Measurements from ENCODE around the gene ERBB4. TPM values are rescaled to one million over a fixed set of nuclear protein-coding genes. Genes with fewer than 3 reads are reported as not detected.

ERBB4 gene
- total and polyA plus RNA-seq, 9 donors = 5.0 to 12.7 (median 7.7) TPM

DNA sequence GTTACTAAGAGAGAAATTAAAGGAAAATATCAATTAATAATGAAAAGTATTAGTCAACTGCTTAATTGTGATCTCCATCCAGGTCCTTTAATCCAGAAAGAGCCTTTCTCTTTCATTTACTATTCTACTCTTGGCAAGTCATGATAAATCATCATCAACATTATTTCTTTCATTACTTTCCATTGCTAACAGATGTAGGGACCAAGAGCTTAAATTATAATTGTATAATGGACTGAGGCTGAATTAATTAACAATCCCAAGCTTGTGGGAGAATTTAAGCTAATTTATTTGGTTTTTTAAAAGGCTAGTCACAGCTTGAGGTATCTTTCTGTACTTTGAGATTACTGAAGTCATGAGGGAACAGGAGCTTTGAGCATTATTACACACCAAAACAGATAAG is 223.9 kb downstream of the ERBB4 start:
- H3K4me1 ChIP-seq (ENCODE audit: control insufficient read depth, insufficient read depth, low read length) = no peaks in the 10 kb centered on the region
- H3K9me3 ChIP-seq (replicated peaks; ENCODE audit: control insufficient read depth, low read depth, low read length) = no peaks in the 10 kb centered on the region
- no peak for DNase-seq
- H3K27ac ChIP-seq (ENCODE audit: low read length) = no peak overlapping the region
- H3K36me3 ChIP-seq (ENCODE audit: control insufficient read depth, insufficient read depth, low read length) = no peaks in the 10 kb centered on the region
- H3K27me3 ChIP-seq (ENCODE audit: control insufficient read depth, insufficient read depth, low read length) = no peaks in the 10 kb centered on the region
- no peak overlapping the region for H3K4me3 ChIP-seq (ENCODE audit: low read length)

DNA sequence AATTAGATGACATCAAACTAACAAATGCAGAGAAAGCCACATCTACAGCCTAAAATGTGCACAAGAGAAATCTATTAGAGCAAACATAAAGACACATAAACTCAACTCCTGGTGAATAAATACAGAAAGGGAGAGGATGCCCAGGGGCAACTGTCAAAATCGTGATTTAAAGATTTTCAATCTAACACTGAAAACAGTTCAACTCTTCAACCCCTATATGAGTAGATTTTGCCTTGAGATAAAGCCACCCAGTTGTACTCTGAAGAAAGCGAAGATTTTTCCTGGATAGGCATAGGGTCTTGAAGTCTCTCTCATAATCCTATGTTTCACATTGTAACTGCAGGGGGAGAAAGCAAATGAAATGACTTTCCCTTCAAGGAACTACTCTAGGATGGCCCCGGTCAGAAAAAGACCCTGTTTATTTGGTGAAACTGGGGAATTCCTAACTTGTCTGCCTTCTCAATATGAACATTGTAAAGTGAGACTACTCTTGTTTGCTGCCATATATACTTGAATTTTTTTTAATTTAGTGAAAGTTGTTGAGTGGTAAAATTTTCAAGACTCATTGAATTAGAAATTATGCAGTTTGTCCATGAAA is 226.7 kb downstream of the ERBB4 start:
- WGBS (ENCODE audit: insufficient coverage) = no CpG with 5 or more reads among the region's 3 CpGs
- H3K9me3 ChIP-seq (replicated peaks; ENCODE audit: control insufficient read depth, low read depth, low read length) = no peaks in the 10 kb centered on the region
- DNase-seq = no peak
- H3K4me1 ChIP-seq (ENCODE audit: control insufficient read depth, insufficient read depth, low read length) = no peaks in the 10 kb centered on the region
- H3K4me3 ChIP-seq (ENCODE audit: low read length) = no peak overlapping the region
- H3K27me3 ChIP-seq (ENCODE audit: control insufficient read depth, insufficient read depth, low read length) = no peaks in the 10 kb centered on the region
- H3K27ac ChIP-seq (ENCODE audit: low read length) = no peak overlapping the region
- no peaks in the 10 kb centered on the region for H3K36me3 ChIP-seq (ENCODE audit: control insufficient read depth, insufficient read depth, low read length)

DNA sequence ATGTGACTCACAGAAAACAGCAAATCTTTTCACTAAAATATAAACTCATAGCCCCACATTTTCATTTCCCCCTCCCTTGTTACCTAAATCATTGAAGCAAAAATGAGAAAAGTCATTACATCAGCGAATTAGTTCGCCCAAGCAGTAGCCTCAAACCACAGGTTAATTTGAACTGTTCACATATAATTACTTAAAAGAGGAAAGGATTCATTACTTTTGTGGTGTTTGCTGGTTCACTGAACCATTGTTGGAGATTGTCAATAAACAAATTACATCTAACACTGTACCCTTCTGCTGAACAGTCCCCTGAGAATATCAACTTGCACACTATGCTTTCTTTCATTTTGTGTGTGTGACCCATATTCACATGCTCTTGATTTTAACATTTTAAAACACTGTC is 238.7 kb downstream of the ERBB4 start:
- Histone ChIP-seq H3K4me3 (ENCODE audit: low read length) (no peak overlapping the region), H3K9me3 (replicated peaks; ENCODE audit: control insufficient read depth, low read depth, low read length) (no peaks in the 10 kb centered on the region), H3K27ac (ENCODE audit: low read length) (no peak overlapping the region), H3K27me3 (ENCODE audit: control insufficient read depth, insufficient read depth, low read length) (no peaks in the 10 kb centered on the region), H3K36me3 (ENCODE audit: control insufficient read depth, insufficient read depth, low read length) (no peaks in the 10 kb centered on the region), H3K4me1 (ENCODE audit: control insufficient read depth, insufficient read depth, low read length) (no peaks in the 10 kb centered on the region)
- no peak for DNase-seq
- WGBS (ENCODE audit: insufficient coverage) = no CpG with 5 or more reads among the region's 2 CpGs

DNA sequence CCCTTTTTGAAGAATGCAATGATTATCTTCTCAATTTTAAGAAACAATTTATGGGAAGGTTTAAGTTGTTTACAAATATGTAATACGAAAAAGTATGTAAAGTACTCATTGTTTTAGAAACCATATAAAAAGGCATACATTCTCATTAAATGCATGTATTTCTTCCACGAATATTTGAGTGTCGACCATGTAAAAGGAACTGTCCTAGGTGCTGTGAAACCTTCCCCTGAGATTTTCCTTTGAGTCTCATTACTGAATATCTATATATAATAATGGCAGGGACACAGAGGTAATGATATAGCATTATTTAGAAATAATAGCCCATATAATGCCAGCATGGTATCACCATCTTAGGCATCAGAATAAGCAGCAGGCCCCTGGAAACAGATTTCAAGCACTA is 239.3 kb downstream of the ERBB4 start:
- H3K36me3 ChIP-seq (ENCODE audit: control insufficient read depth, insufficient read depth, low read length) = no peaks in the 10 kb centered on the region
- H3K4me3 ChIP-seq (ENCODE audit: low read length) = no peak overlapping the region
- no peaks in the 10 kb centered on the region for H3K9me3 ChIP-seq (replicated peaks; ENCODE audit: control insufficient read depth, low read depth, low read length)
- no peak overlapping the region for H3K27ac ChIP-seq (ENCODE audit: low read length)
- no peaks in the 10 kb centered on the region for H3K27me3 ChIP-seq (ENCODE audit: control insufficient read depth, insufficient read depth, low read length)
- no CpG with 5 or more reads among the region's 3 CpGs for WGBS (ENCODE audit: insufficient coverage)
- H3K4me1 ChIP-seq (ENCODE audit: control insufficient read depth, insufficient read depth, low read length) = no peaks in the 10 kb centered on the region
- DNase-seq = no peak

DNA sequence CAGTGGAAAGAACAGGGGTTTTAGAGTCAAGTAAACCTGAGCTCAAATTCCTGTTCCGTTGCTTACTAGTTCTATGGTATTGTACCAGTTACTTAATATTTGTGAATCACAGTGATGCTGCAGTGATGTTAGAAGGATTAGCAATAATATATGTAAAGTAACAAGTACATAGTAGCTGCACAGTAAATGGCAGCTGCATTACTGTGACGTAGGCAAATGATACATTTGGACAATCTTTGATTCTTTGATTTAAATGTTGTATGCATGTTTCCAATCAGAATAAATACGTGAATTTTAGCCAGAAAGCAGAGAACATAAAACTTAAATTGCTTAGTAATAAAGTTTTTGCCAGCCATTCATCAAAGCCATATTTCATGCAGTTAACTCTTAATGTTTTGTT is 243.0 kb downstream of the ERBB4 start:
- no peak for DNase-seq
- Histone ChIP-seq H3K27me3 (ENCODE audit: control insufficient read depth, insufficient read depth, low read length) (no peaks in the 10 kb centered on the region), H3K9me3 (replicated peaks; ENCODE audit: control insufficient read depth, low read depth, low read length) (no peaks in the 10 kb centered on the region), H3K27ac (ENCODE audit: low read length) (no peak overlapping the region), H3K4me3 (ENCODE audit: low read length) (no peak overlapping the region), H3K4me1 (ENCODE audit: control insufficient read depth, insufficient read depth, low read length) (no peaks in the 10 kb centered on the region), H3K36me3 (ENCODE audit: control insufficient read depth, insufficient read depth, low read length) (no peaks in the 10 kb centered on the region)
- WGBS (ENCODE audit: insufficient coverage) = 83% methylated on average over 1 of the region's 3 CpGs

DNA sequence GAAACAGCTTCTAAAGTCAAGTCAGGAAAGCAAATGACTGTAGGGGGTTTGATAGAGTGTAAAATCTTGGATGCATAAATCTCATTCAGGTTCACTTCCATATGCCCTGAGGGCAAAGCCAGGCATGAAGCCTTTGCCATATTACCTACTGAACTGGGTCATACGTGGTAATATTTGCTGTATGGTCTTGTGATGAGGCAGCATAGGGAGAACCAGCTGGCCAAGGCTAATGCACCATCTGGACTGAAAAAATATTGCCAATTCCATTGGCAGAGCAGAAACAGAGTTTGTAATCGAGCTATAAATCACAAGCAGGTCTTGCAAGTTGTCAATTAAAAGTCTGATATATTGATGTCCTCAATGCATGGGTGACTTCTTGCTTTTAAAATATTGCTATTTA is 243.8 kb downstream of the ERBB4 start:
- no peaks in the 10 kb centered on the region for H3K9me3 ChIP-seq (replicated peaks; ENCODE audit: control insufficient read depth, low read depth, low read length)
- no peak for DNase-seq
- 33% methylated on average over 1 of the region's 2 CpGs for WGBS (ENCODE audit: insufficient coverage)
- H3K4me1 ChIP-seq (ENCODE audit: control insufficient read depth, insufficient read depth, low read length) = no peaks in the 10 kb centered on the region
- H3K4me3 ChIP-seq (ENCODE audit: low read length) = no peak overlapping the region
- no peak overlapping the region for H3K27ac ChIP-seq (ENCODE audit: low read length)
- H3K27me3 ChIP-seq (ENCODE audit: control insufficient read depth, insufficient read depth, low read length) = no peaks in the 10 kb centered on the region
- no peaks in the 10 kb centered on the region for H3K36me3 ChIP-seq (ENCODE audit: control insufficient read depth, insufficient read depth, low read length)

DNA sequence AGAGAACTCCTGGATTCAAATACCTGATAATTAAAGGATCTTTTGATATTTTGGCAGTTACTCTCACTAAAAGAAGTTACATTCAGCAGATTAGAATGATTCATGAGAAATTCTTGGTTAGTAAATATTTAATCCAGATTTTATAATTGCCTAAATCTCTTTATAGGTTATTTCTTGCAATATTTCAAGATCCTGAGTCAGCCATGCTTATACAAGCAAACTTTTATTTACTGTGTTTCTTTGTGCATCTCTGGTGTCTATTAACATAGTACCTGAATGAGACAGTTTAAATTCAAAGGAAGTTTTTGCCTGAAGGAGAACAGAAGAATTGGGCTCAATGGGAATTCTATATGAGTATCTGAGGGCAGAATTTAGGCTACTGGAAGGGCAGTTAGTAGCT is 249.3 kb downstream of the ERBB4 start:
- Histone ChIP-seq H3K9me3 (replicated peaks; ENCODE audit: control insufficient read depth, low read depth, low read length) (no peaks in the 10 kb centered on the region), H3K4me1 (ENCODE audit: control insufficient read depth, insufficient read depth, low read length) (no peaks in the 10 kb centered on the region), H3K36me3 (ENCODE audit: control insufficient read depth, insufficient read depth, low read length) (no peaks in the 10 kb centered on the region), H3K4me3 (ENCODE audit: low read length) (no peak overlapping the region), H3K27me3 (ENCODE audit: control insufficient read depth, insufficient read depth, low read length) (no peaks in the 10 kb centered on the region), H3K27ac (ENCODE audit: low read length) (no peak overlapping the region)
- DNase-seq = no peak

DNA sequence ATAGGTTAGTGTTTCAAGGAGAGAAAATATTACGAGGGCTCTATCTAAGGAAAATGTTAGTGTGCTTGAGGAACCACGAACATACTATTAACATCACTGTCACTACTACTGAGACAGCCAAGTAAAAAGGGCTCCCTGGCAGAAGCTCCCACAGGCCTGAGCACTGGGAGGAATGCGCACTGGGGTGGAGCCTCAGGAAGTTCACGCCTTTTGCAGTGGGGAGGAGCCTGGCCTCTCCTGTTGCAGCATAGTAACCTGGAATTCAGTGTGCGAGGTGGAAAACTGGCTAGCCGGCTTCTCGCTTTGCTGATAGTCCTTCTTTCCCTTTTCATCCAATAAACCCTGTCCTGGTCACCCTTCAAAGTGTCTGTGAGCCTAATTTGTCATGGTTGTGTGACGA is 250.3 kb downstream of the ERBB4 start:
- no peak overlapping the region for H3K27ac ChIP-seq (ENCODE audit: low read length)
- 65% methylated on average over 2 of the region's 8 CpGs for WGBS (ENCODE audit: insufficient coverage)
- no peak for DNase-seq
- H3K27me3 ChIP-seq (ENCODE audit: control insufficient read depth, insufficient read depth, low read length) = no peaks in the 10 kb centered on the region
- H3K9me3 ChIP-seq (replicated peaks; ENCODE audit: control insufficient read depth, low read depth, low read length) = no peaks in the 10 kb centered on the region
- no peak overlapping the region for H3K4me3 ChIP-seq (ENCODE audit: low read length)
- H3K36me3 ChIP-seq (ENCODE audit: control insufficient read depth, insufficient read depth, low read length) = no peaks in the 10 kb centered on the region
- H3K4me1 ChIP-seq (ENCODE audit: control insufficient read depth, insufficient read depth, low read length) = no peaks in the 10 kb centered on the region

DNA sequence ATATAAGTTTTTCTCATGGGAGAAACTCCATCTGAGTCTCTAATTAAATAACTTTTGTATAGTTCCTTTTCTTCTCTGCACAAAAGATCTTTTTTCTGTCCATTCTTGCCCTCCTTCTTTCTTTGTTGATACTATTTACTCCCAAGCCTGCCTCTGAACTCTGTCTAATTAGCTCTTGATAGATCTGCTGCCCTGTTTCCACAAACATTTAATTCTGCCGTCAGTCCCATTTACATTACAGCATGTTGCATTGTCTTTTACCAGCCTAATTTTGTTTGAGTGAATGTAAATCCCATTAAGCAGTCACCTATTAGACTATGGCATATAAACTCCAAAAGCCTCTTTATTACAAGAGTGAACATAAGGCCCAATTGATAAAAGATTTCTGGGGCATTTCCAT is 254.4 kb downstream of the ERBB4 start:
- Histone ChIP-seq H3K36me3 (ENCODE audit: control insufficient read depth, insufficient read depth, low read length) (no peaks in the 10 kb centered on the region), H3K9me3 (replicated peaks; ENCODE audit: control insufficient read depth, low read depth, low read length) (no peaks in the 10 kb centered on the region), H3K4me1 (ENCODE audit: control insufficient read depth, insufficient read depth, low read length) (no peaks in the 10 kb centered on the region), H3K27ac (ENCODE audit: low read length) (no peak overlapping the region), H3K27me3 (ENCODE audit: control insufficient read depth, insufficient read depth, low read length) (no peaks in the 10 kb centered on the region), H3K4me3 (ENCODE audit: low read length) (no peak overlapping the region)
- WGBS (ENCODE audit: insufficient coverage) = no CpG with 5 or more reads among the region's 1 CpG
- no peak for DNase-seq

DNA sequence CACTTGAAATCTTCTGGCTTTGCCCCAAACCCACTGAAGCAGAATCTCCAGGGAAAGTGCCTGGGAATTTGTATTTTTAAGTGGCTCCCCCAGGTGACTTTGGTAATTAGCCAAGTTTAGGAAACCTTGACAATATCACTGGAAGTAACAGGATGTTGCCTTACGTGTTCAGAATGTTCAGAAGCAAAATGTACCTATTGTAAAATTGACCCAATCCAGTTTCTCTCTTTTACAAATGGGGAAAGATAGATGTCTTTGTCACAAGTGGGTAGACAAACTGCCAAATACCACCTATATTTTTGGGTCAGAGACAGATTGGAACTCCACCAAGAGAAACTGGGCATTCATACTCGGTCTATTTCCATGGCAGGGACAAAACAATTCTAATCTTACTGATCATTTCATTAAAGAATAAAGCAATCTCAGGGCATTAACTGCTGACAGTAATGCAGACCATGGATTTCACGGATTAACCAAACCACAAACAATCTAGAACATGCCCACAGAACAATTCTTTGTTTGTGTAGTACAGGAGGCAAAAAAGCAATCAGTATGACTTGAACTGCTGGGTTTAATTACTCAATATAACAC is 255.8 kb downstream of the ERBB4 start:
- WGBS (ENCODE audit: insufficient coverage) = no CpG with 5 or more reads among the region's 3 CpGs
- Histone ChIP-seq H3K4me1 (ENCODE audit: control insufficient read depth, insufficient read depth, low read length) (no peaks in the 10 kb centered on the region), H3K27me3 (ENCODE audit: control insufficient read depth, insufficient read depth, low read length) (no peaks in the 10 kb centered on the region), H3K36me3 (ENCODE audit: control insufficient read depth, insufficient read depth, low read length) (no peaks in the 10 kb centered on the region), H3K4me3 (ENCODE audit: low read length) (no peak overlapping the region), H3K9me3 (replicated peaks; ENCODE audit: control insufficient read depth, low read depth, low read length) (no peaks in the 10 kb centered on the region), H3K27ac (ENCODE audit: low read length) (no peak overlapping the region)
- DNase-seq = no peak

DNA sequence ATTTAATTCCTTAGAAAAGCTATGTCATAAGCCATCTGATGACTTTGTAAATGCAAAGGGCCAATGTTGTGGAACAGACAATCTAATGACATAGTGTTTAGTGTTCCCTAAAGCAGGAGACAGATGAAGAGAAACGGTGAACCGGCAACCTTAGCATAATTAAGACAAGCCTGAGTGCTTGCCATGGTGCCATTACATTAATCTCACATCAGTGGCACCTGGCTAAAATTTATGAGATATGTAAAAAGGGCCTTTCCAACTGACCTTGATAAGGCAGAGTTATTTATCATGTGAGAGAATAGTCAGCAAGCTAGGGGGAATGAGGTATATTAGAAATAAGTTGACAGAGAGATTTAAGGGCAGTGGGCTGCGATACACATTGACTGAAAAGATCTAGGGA is 261.8 kb downstream of the ERBB4 start:
- Histone ChIP-seq H3K36me3 (ENCODE audit: control insufficient read depth, insufficient read depth, low read length) (no peaks in the 10 kb centered on the region), H3K9me3 (replicated peaks; ENCODE audit: control insufficient read depth, low read depth, low read length) (no peaks in the 10 kb centered on the region), H3K27me3 (ENCODE audit: control insufficient read depth, insufficient read depth, low read length) (no peaks in the 10 kb centered on the region), H3K4me3 (ENCODE audit: low read length) (no peak overlapping the region), H3K4me1 (ENCODE audit: control insufficient read depth, insufficient read depth, low read length) (no peaks in the 10 kb centered on the region), H3K27ac (ENCODE audit: low read length) (no peak overlapping the region)
- DNase-seq = no peak
- WGBS (ENCODE audit: insufficient coverage) = no CpG with 5 or more reads among the region's 3 CpGs
